Measurements from ENCODE around the gene ANKRD49.

DNA sequence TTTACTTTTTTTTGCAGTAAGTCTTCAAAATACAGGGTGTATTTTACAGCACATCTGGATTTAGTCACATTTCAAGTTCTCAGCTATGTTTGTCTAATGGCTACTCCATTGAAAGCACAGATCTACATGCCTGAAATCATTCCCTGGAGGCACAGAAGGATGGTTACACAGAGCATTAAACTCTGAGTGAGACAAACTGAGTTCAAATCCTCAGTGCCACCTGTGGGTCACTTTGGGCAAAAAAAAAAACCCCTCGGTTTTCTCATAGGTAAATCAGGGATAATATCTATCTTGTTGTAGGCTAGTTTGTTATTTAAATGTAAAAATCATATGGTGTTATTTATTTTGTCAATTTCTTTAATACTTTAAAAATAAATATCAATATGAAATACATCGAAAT, 7.7 kb downstream of the ANKRD49 start:
- TF ChIP-seq PRDM15 (CRISPR knock-in tag; IDR thresholded peaks at IDR 0.05) (no peak), POLR2A (IDR thresholded peaks at IDR 0.05; ENCODE audit: low read depth, low read length) (no peak), RAD21 (IDR thresholded peaks at IDR 0.05; ENCODE audit: insufficient read depth, low read depth, low read length) (no peak), ETV6 (conservative IDR thresholded peaks at IDR 0.05 in 1 of 2, IDR thresholded peaks at IDR 0.05 in 1 of 2; ENCODE audit: borderline replicate concordance in 1 of 2, low read depth in 1 of 2) (no peak), RFX5 (IDR thresholded peaks at IDR 0.05; ENCODE audit: low read depth, low read length) (no peak), POLR2AphosphoS2 (IDR thresholded peaks at IDR 0.05; ENCODE audit: low read depth, low read length) (no peak), TCF12 (IDR thresholded peaks at IDR 0.05; ENCODE audit: low read depth, low read length) (no peak), CREM (IDR thresholded peaks at IDR 0.05; ENCODE audit: low read depth) (no peak)

All from GM12878 (cell line).